OCI-LY7 (cell line): ENCODE measurements around the gene LOX.

Source experiments
- EZH2phosphoT487 ChIP-seq: fragments of 200-600 bp; sonication (generic); IDR thresholded peaks from 2 replicates; pipeline ENCODE4 v1.6.1; 2018; ENCODE audit warnings: low read depth, borderline replicate concordance, mild to moderate bottlenecking, mixed run types, antibody characterized with exemption, low read length, moderate library complexity, mixed read lengths
- TF ChIP-seq, protein P1 (sequence below): fragments of 200-600 bp; sonication (generic); conservative IDR thresholded peaks from 2 replicates; pipeline ENCODE4 v1.5.1; 2014; ENCODE audit warnings: mild to moderate bottlenecking, antibody characterized with exemption, low read length, moderate library complexity, mixed read lengths

DNA sequence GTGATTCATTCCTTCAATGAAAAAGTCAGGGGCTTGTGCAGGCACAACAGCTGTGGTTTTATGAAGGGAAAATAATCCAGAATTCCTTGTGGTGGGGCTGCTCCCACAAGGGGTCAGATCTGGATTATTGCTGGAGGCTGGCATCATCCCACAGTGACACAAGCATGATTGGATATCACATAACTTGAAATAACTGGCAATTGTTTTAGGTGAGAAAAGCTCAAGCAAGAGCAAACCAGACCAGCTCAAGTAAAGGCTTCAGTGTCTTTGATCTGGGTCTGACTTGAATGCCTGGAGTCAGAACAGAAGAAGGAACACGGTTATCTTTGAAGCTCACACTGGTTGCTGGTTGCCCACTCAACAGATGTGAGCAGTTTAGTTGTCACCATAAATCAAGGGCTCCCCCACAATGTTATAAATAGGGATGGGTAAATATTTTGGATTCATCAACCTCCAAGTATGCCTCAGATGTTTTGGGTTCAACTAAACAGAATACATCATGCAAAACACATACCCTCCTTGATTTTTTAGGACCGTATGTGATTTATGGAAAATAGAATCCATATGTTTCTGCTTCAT is 48.2 kb upstream of the LOX start:
- TF ChIP-seq, protein P1, sequence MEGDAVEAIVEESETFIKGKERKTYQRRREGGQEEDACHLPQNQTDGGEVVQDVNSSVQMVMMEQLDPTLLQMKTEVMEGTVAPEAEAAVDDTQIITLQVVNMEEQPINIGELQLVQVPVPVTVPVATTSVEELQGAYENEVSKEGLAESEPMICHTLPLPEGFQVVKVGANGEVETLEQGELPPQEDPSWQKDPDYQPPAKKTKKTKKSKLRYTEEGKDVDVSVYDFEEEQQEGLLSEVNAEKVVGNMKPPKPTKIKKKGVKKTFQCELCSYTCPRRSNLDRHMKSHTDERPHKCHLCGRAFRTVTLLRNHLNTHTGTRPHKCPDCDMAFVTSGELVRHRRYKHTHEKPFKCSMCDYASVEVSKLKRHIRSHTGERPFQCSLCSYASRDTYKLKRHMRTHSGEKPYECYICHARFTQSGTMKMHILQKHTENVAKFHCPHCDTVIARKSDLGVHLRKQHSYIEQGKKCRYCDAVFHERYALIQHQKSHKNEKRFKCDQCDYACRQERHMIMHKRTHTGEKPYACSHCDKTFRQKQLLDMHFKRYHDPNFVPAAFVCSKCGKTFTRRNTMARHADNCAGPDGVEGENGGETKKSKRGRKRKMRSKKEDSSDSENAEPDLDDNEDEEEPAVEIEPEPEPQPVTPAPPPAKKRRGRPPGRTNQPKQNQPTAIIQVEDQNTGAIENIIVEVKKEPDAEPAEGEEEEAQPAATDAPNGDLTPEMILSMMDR: no peak
- TF ChIP-seq EZH2phosphoT487: no peak
